Measurements from ENCODE around the gene LINC01488. TPM values are rescaled to one million over a fixed set of nuclear protein-coding genes. Genes with fewer than 3 reads are reported as not detected.

LINC01488 gene
- total and polyA plus RNA-seq, 9 of the 15 experiments (the other 6 are each of a cell fraction or from before 2014, with no cell fraction given), result not detected

DNA sequence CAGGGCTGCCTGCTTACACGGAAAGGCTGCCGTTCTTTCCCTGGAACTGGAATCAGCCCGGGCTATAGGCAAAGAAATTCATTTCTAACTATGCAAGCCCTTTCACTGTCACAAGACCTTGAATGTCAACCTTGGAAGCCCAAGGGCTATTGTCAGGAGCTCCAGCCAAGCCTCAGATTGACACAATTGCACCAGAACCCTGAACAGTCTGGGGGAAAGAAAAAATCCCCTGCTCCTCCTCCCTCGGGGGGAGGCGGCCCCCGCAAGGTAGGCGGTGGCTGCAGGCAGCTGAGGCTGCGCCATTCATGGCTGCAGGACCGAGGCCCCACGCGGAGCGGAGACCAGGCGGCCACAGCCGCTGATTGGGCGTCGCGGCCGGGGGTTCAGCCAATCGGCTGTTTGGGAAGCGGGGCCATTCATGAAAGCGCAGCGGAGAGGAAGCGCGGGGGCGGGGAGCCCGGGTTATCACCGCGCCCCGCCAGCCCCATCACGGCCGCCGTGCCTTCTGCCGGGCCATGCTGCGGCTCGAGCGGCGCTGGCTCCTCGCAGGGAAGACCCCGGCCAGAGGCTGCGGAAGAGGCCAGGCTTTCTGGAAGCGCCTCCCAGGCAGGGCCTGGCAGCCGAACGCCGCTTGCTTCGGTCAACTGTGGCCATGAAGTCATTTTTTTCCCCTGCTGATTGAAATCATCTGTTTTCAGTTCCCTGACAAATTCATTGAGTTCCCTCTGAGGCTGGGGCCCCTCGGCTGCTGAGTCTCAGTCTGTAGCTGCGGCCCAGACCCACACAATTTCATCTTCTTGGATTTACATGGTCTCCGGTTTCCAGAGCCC, 38.1 kb upstream of the LINC01488 start (continued):
- TF ChIP-seq POLR2AphosphoS5 (IDR thresholded peaks at IDR 0.05; ENCODE audit: control insufficient read depth, insufficient read depth, low read depth, low read length) (peak; percentile 77), TSHZ1 (CRISPR knock-in tag; IDR thresholded peaks at IDR 0.05) (no peak), MTA2 (IDR thresholded peaks at IDR 0.05; ENCODE audit: low read depth) (no peak), NFE2L1 (tag; IDR thresholded peaks at IDR 0.05; ENCODE audit: borderline replicate concordance, low read depth) (no peak), ZNF444 (CRISPR knock-in tag; IDR thresholded peaks at IDR 0.05) (no peak), CBX8 (IDR thresholded peaks at IDR 0.05; ENCODE audit: borderline replicate concordance, extremely low read depth, low read depth, low read length, poor library complexity, severe bottlenecking) (no peak), POLR3G (IDR thresholded peaks at IDR 0.05; ENCODE audit: extremely low read depth, insufficient read length, insufficient replicate concordance) (no peak), BRD9 (IDR thresholded peaks at IDR 0.05; ENCODE audit: low read depth, partially characterized antibody) (peak; percentile 43), KDM2B (CRISPR knock-in tag; IDR thresholded peaks at IDR 0.05) (0 out of 2 replicates have a peak, but pooled peaks have one; percentile 48), CXXC5 (CRISPR knock-in tag; IDR thresholded peaks at IDR 0.05) (peak; percentile 75), NCOA2 (IDR thresholded peaks at IDR 0.05; ENCODE audit: partially characterized antibody in 2 of 2) (no peak), TRIM28 (IDR thresholded peaks at IDR 0.05) (no peak), CHD1 (IDR thresholded peaks at IDR 0.05; ENCODE audit: low read length) (peak; percentile 10), ARHGAP35 (IDR thresholded peaks at IDR 0.05; ENCODE audit: partially characterized antibody) (no peak), SMARCC2 (IDR thresholded peaks at IDR 0.05; ENCODE audit: low read depth) (peak; percentile 5; the same call in 1 of the 2 replicates), UBTF (IDR thresholded peaks at IDR 0.05; ENCODE audit: borderline replicate concordance in 1 of 2, low read depth in 2 of 2, low read length in 2 of 2) (peak in 1 of 2 experiments; percentile 81; a peak in 2 of 4 replicates)
- TF ChIP-seq, protein P1, sequence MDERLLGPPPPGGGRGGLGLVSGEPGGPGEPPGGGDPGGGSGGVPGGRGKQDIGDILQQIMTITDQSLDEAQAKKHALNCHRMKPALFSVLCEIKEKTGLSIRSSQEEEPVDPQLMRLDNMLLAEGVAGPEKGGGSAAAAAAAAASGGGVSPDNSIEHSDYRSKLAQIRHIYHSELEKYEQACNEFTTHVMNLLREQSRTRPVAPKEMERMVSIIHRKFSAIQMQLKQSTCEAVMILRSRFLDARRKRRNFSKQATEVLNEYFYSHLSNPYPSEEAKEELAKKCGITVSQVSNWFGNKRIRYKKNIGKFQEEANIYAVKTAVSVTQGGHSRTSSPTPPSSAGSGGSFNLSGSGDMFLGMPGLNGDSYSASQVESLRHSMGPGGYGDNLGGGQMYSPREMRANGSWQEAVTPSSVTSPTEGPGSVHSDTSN (CRISPR knock-in tag; IDR thresholded peaks at IDR 0.05; ENCODE audit: low read depth), result no peak
- TF ChIP-seq, protein P1 (tag; conservative IDR thresholded peaks at IDR 0.05; ENCODE audit: low read depth), result peak; percentile 21; the same call in 1 of the 2 replicates

Measured in K562 (cell line).